SU-DHL-6 (cell line): ENCODE measurements around the gene UBE2F.

Source experiments
- EZH2phosphoT487 ChIP-seq: fragments of 200-600 bp; sonication (generic), shearing (Covaris generic); conservative IDR thresholded peaks from 2 replicates; pipeline ENCODE4 v1.6.1; 2018; ENCODE audit warnings: mild to moderate bottlenecking, antibody characterized with exemption, low read length, moderate library complexity, mixed read lengths
- TF ChIP-seq, protein P1 (sequence below): fragments of 200-600 bp; sonication (generic); IDR thresholded peaks from one replicate; pipeline ENCODE4 v1.5.1; 2017; ENCODE audit warnings: antibody characterized with exemption, mild to moderate bottlenecking, low read length, moderate library complexity; ENCODE audit not compliant: insufficient read depth, poor library complexity, severe bottlenecking

DNA sequence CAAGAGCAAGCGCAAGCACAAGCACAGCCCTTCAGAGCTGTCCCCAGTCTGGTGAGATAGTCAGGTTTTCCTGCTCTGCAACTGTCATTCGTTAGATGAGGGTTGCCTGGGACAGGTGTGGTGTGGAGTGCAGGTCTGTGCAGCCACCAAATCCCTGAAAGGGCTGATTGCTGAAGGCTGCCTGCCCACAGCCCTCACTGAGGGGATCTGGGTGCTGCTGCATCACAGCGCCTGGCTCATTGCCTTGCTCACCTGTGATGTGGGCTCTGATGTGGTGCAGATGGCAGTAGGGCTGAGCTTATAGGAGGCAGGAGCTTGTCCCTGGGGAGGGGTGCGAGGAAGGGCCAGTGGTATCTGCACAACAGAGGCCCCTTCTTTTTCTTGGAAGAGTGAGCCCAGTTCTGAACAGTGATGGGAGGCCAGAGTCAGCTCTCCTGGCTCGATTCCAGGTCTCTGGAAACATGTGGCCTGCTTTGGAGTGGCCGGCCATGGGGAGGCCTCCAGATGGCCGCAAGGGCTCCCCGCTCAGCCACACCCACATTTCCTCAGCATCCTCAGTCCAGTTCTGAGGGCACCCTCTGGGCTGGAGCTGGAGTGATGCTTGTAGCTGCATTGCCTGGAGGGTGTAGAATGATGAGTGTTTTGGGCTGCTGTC lies 11.4 kb downstream of the UBE2F start:
- TF ChIP-seq, protein P1, sequence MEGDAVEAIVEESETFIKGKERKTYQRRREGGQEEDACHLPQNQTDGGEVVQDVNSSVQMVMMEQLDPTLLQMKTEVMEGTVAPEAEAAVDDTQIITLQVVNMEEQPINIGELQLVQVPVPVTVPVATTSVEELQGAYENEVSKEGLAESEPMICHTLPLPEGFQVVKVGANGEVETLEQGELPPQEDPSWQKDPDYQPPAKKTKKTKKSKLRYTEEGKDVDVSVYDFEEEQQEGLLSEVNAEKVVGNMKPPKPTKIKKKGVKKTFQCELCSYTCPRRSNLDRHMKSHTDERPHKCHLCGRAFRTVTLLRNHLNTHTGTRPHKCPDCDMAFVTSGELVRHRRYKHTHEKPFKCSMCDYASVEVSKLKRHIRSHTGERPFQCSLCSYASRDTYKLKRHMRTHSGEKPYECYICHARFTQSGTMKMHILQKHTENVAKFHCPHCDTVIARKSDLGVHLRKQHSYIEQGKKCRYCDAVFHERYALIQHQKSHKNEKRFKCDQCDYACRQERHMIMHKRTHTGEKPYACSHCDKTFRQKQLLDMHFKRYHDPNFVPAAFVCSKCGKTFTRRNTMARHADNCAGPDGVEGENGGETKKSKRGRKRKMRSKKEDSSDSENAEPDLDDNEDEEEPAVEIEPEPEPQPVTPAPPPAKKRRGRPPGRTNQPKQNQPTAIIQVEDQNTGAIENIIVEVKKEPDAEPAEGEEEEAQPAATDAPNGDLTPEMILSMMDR, result no peak
- TF ChIP-seq EZH2phosphoT487, result no peak
